NT2/D1 (cell line): ENCODE results near the gene CDH13.

Experiments
- SUZ12 ChIP-seq: IDR thresholded peaks from 2 replicates; pipeline ENCODE4 v1.6.1; 2011; ENCODE audit not compliant: insufficient read length, insufficient read depth; ENCODE audit errors: extremely low read depth
- YY1 ChIP-seq: IDR thresholded peaks from 2 replicates; pipeline ENCODE4 v1.6.1; 2011; ENCODE audit not compliant: insufficient read length, insufficient read depth
- ZNF274 ChIP-seq: IDR thresholded peaks from 2 replicates; pipeline ENCODE4 v1.6.1; 2011; ENCODE audit warnings: mild to moderate bottlenecking, low read depth, low read length

- TF ChIP-seq ZNF274 (no peak), YY1 (no peak), SUZ12 (no peak)
Observed at GRCh38 chr16:82899006-82899405, 272.2 kb downstream of the CDH13 start.
